A549 (cell line): ENCODE measurements around the gene GKN1. TPM values are rescaled to one million over a fixed set of nuclear protein-coding genes. Genes with fewer than 3 reads are reported as not detected.

ENCODE experiments used
- ATAC-seq, 2 experiments: fragments of 200-7000 bp in 1 of 2; fragments of >200 bp in 1 of 2; cut with Nextera tagmentation in 1 of 2; cut with Tn5 transposase in 1 of 2; 3 replicates each; pipeline versions ENCODE4 v1.8.0 to v1.9.1; 2018 to 2020; ENCODE audit warnings: mild to moderate bottlenecking in 1 of 2, moderate library complexity in 1 of 2
- CTCF ChIA-PET: fragments of 300-600 bp; sonication (Branson Sonifier 250); formaldehyde crosslinking; extraction: SDS; loops from one replicate; lab custom pipeline; 2021; ENCODE audit warnings: antibody characterized with exemption, inconsistent platforms; lab: Yijun Ruan, JAX
- POLR2A ChIA-PET: fragments of 350-600 bp; formaldehyde crosslinking; extraction: SDS; loops from one replicate; lab custom pipeline; 2021; ENCODE audit warnings: antibody characterized with exemption, inconsistent platforms; lab: Yijun Ruan, JAX
- DNase-seq, 2 experiments: peaks; one replicate each; pipeline versions ENCODE4 v3.0.0 to v3.0.0-alpha.2; 2011 to 2016; ENCODE audit warnings: low read depth in 1 of 2, low spot score in 1 of 2
- FAIRE-seq: peaks from 2 replicates; lab custom pipeline; 2011; peaks lifted over from hg19 to GRCh38; lab: Jason Lieb, UNC
- H3K27ac ChIP-seq, 2 experiments: fragments of >200 bp; sonication (Bioruptor Twin); formaldehyde crosslinking; 3 replicates each; pipeline ENCODE4 v1.5.1; 2016 to 2017
- H3K4me1 ChIP-seq: fragments of >200 bp; sonication (Bioruptor Twin); formaldehyde crosslinking; 3 replicates; pipeline ENCODE4 v1.6.1; 2016
- H3K4me2 ChIP-seq: fragments of >200 bp; sonication (Bioruptor Twin); formaldehyde crosslinking; 3 replicates; pipeline ENCODE4 v1.6.1; 2016
- H3K4me3 ChIP-seq: fragments of >200 bp; sonication (Bioruptor Twin); formaldehyde crosslinking; 3 replicates; pipeline ENCODE4 v1.5.1; 2016
- H3K9me3 ChIP-seq: fragments of >200 bp; sonication (Bioruptor Twin); formaldehyde crosslinking; 3 replicates; pipeline ENCODE4 v1.6.1; 2016
- ATOH8 ChIP-seq: fragments of 250-450 bp; sonication (Bioruptor Pico); IDR thresholded peaks from 2 replicates; pipeline ENCODE4 v1.5.0; 2020; ENCODE audit warnings: low read depth, mild to moderate bottlenecking, moderate library complexity
- CHD2 ChIP-seq: fragments of 150-350 bp; IDR thresholded peaks from 2 replicates; pipeline ENCODE4 v1.6.1; 2014; ENCODE audit warnings: low read length; ENCODE audit not compliant: partially characterized antibody
- CHD4 ChIP-seq: fragments of 200-600 bp; sonication (generic); IDR thresholded peaks from 2 replicates; pipeline ENCODE4 v1.6.1; 2016; ENCODE audit warnings: antibody characterized with exemption, mild to moderate bottlenecking, borderline replicate concordance
- E2F6 ChIP-seq: IDR thresholded peaks from 2 replicates; pipeline ENCODE4 v1.6.1; 2012; ENCODE audit warnings: low read depth, borderline replicate concordance
- ELK1 ChIP-seq: fragments of 150-350 bp; IDR thresholded peaks from 2 replicates; pipeline ENCODE4 v1.6.1; 2014; ENCODE audit warnings: low read depth, mild to moderate bottlenecking, low read length
- EP300 ChIP-seq, 2 experiments: fragments of >200 bp; sonication (Bioruptor Twin); formaldehyde crosslinking; IDR thresholded peaks; 2 replicates in 1 of 2; 3 replicates in 1 of 2; pipeline ENCODE4 v1.6.1; 2016 to 2017
- FOSB ChIP-seq: fragments of 250-450 bp; sonication (Bioruptor Pico); IDR thresholded peaks from 2 replicates; pipeline ENCODE4 v1.5.0; 2020; ENCODE audit warnings: mild to moderate bottlenecking, moderate library complexity
- FOSL2 ChIP-seq, 2 experiments: fragments of 450-650 bp in 1 of 2; fragments of >200 bp in 1 of 2; sonication (Bioruptor Twin) in 1 of 2; formaldehyde crosslinking; IDR thresholded peaks; 2 replicates each; pipeline versions ENCODE4 v1.5.0 to v1.6.1; 2016 to 2020; ENCODE audit warnings: mild to moderate bottlenecking in 1 of 2, moderate library complexity in 1 of 2
- HOXA7 ChIP-seq: fragments of 250-450 bp; sonication (Bioruptor Pico); IDR thresholded peaks from 2 replicates; pipeline ENCODE4 v1.5.0; 2020; ENCODE audit warnings: mild to moderate bottlenecking, moderate library complexity
- HOXB5 ChIP-seq: fragments of 250-450 bp; sonication (Bioruptor Pico); IDR thresholded peaks from 2 replicates; pipeline ENCODE4 v1.5.0; 2020; ENCODE audit warnings: mild to moderate bottlenecking, moderate library complexity
- MAFK ChIP-seq: fragments of 450-650 bp; IDR thresholded peaks from 2 replicates; pipeline ENCODE4 v1.6.1; 2014; ENCODE audit not compliant: partially characterized antibody
- PHF8 ChIP-seq: fragments of 200-600 bp; sonication (generic); IDR thresholded peaks from 2 replicates; pipeline ENCODE4 v1.6.1; 2016; ENCODE audit warnings: low read depth, mild to moderate bottlenecking, antibody characterized with exemption, moderate library complexity, borderline replicate concordance
- RFX5 ChIP-seq: fragments of 450-650 bp; IDR thresholded peaks from 2 replicates; pipeline ENCODE4 v1.7.1; 2014; ENCODE audit warnings: antibody characterized with exemption, mild to moderate bottlenecking, moderate library complexity
- SMC3 ChIP-seq: fragments of >200 bp; sonication (Bioruptor Twin); formaldehyde crosslinking; IDR thresholded peaks from 3 replicates; pipeline ENCODE4 v1.6.1; 2018; ENCODE audit warnings: inconsistent platforms
- ZFP36 ChIP-seq: fragments of 450-650 bp; IDR thresholded peaks from 2 replicates; pipeline ENCODE4 v1.6.1; 2014; ENCODE audit warnings: borderline replicate concordance; ENCODE audit not compliant: partially characterized antibody
- ZSCAN20 ChIP-seq: fragments of 250-450 bp; sonication (Bioruptor Pico); IDR thresholded peaks from 2 replicates; pipeline ENCODE4 v1.8.0; 2022; ENCODE audit warnings: mild to moderate bottlenecking, moderate library complexity
- WGBS: methylation state at CpG from one replicate; pipeline ENCODE4 v1.1.6; 2017; ENCODE audit errors: missing lambda C conversion rate; 5-methylcytosine and 5-hydroxymethylcytosine counted together
- polyA plus RNA-seq, 4 experiments: library from polyadenylated mRNA; depleted of rRNA in 3 of 4; stranded (reverse); fragments of >200 nt; fragmentation: RNase III in 1 of 4; extraction: RNeasy Plus Mini Kit Qiagen cat#74134 plus additional on column Dnase treatment in 1 of 4; gene quantifications; 2 replicates in 3 of 4; 3 replicates in 1 of 4; pipeline ENCODE4 v1.2.3, GENCODE V29; 2011 to 2017
- TF ChIP-seq, protein P1 (sequence below): IDR thresholded peaks from 2 replicates; pipeline ENCODE4 v1.6.1; 2012
- TF ChIP-seq, protein P2 (sequence below): fragments of >200 bp; sonication (Bioruptor Twin); formaldehyde crosslinking; IDR thresholded peaks from 3 replicates; pipeline ENCODE4 v1.5.1; 2016

The GKN1 gene
- polyA plus RNA-seq, 2 of the 4 experiments (the other 2 are of a cell fraction): 0.35 to 0.45 TPM

- H3K27ac ChIP-seq: peak overlapping the region; percentile 80 to 90
- DNase-seq: no peak
- POLR2A ChIA-PET: interaction anchor here (1.6 kb wide), 1 partner anchor 289 kb away, joined by 3 read pairs; no protein-coding TSS in a partner anchor
These were observed 43.4 kb downstream of the GKN1 start for GRCh38 chr2:69017835-69018234.

DNA sequence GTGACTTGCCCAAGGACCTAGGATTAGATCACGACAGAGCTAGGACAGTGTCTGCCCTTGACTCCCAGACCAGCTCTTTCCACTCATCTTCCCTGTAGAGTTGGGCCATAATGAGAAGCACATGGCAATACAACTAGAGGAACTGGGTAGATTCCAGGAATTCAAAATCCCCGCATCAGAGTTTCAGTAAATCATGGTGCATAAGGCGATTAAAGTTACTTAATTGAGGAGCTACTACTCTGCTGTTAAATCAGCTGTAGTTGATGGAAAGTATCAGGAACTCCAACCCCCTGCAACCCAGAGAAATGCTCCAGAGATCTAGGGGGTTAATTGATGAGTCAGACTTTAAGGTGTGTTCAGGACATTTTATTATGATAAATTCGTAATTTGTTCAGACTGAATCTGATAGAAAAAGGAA is 44.3 kb downstream of the GKN1 start:
- WGBS: 77% methylated on average over 4 of the region's 4 CpGs
- Histone ChIP-seq H3K9me3 (no peaks in the 10 kb centered on the region), H3K4me3 (no peak overlapping the region), H3K4me1 (peaks cover 84% of the 10 kb centered on the region), H3K4me2 (peak overlapping the region; percentile 81), H3K27ac (peak overlapping the region; percentile 80 to 90; a peak in 5 of 6 replicates)
- FAIRE-seq: no peak
- ATAC-seq: no peak
- TF ChIP-seq SMC3: no peak
- TF ChIP-seq RFX5: no peak
- no peak for TF ChIP-seq FOSL2 (IDR thresholded peaks at IDR 0.05)
- peak; percentile 54 for TF ChIP-seq FOSL2 (CRISPR knock-in tag; IDR thresholded peaks at IDR 0.05)
- 0 out of 2 replicates have a peak, but pooled peaks have one; percentile 2 for TF ChIP-seq ATOH8 (CRISPR knock-in tag)
- TF ChIP-seq MAFK: peak; percentile 72
- 0 out of 2 replicates have a peak, but pooled peaks have one; percentile 12 for TF ChIP-seq E2F6
- TF ChIP-seq HOXA7 (CRISPR knock-in tag): peak; percentile 69; the same call in 1 of the 2 replicates
- TF ChIP-seq, protein P1, sequence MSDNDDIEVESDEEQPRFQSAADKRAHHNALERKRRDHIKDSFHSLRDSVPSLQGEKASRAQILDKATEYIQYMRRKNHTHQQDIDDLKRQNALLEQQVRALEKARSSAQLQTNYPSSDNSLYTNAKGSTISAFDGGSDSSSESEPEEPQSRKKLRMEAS: peak; percentile 38; the same call in 1 of the 2 replicates
- POLR2A ChIA-PET: interaction anchor here (1.6 kb wide), 1 partner anchor 288 kb away, joined by 3 read pairs; no protein-coding TSS in a partner anchor
- DNase-seq: no peak
- CTCF ChIA-PET: interaction anchor here (0.8 to 5.2 kb wide), 2 partner anchors 46 to 288 kb away, joined by 3 to 38 read pairs; no protein-coding TSS in a partner anchor

More at GRCh38 chr2:69017835-69018234, 43.4 kb downstream of the GKN1 start:
- no peak for TF ChIP-seq ELK1
- TF ChIP-seq EP300 (IDR thresholded peaks at IDR 0.05): no peak
- TF ChIP-seq PHF8: no peak
- TF ChIP-seq ZSCAN20 (CRISPR knock-in tag): no peak
- TF ChIP-seq CHD4: no peak
- TF ChIP-seq HOXB5: no peak
- TF ChIP-seq CHD2: no peak
- TF ChIP-seq, protein P2, sequence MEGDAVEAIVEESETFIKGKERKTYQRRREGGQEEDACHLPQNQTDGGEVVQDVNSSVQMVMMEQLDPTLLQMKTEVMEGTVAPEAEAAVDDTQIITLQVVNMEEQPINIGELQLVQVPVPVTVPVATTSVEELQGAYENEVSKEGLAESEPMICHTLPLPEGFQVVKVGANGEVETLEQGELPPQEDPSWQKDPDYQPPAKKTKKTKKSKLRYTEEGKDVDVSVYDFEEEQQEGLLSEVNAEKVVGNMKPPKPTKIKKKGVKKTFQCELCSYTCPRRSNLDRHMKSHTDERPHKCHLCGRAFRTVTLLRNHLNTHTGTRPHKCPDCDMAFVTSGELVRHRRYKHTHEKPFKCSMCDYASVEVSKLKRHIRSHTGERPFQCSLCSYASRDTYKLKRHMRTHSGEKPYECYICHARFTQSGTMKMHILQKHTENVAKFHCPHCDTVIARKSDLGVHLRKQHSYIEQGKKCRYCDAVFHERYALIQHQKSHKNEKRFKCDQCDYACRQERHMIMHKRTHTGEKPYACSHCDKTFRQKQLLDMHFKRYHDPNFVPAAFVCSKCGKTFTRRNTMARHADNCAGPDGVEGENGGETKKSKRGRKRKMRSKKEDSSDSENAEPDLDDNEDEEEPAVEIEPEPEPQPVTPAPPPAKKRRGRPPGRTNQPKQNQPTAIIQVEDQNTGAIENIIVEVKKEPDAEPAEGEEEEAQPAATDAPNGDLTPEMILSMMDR: no peak
- TF ChIP-seq FOSB: no peak
- no peak for TF ChIP-seq ZFP36
- Histone ChIP-seq H3K4me3 (peak overlapping the region; percentile 85; the same call in 2 of the 3 replicates), H3K4me2 (peak overlapping the region; percentile 81), H3K9me3 (no peaks in the 10 kb centered on the region), H3K4me1 (peaks cover 77% of the 10 kb centered on the region)
- WGBS: 91% methylated on average over 3 of the region's 3 CpGs
- FAIRE-seq (no peak), ATAC-seq (no peak)
- CTCF ChIA-PET: interaction anchor here (0.6 to 5.2 kb wide), 4 partner anchors 49 to 418 kb away, joined by 3 to 38 read pairs (median 8); no protein-coding TSS in a partner anchor
